ENCODE data around the gene MRPL3. TPM values are rescaled to one million over a fixed set of nuclear protein-coding genes. Genes with fewer than 3 reads are reported as not detected.

Gene MRPL3
- total RNA-seq, 2 experiments from 2014 or later, result 36.0 to 37.6 TPM

DNA sequence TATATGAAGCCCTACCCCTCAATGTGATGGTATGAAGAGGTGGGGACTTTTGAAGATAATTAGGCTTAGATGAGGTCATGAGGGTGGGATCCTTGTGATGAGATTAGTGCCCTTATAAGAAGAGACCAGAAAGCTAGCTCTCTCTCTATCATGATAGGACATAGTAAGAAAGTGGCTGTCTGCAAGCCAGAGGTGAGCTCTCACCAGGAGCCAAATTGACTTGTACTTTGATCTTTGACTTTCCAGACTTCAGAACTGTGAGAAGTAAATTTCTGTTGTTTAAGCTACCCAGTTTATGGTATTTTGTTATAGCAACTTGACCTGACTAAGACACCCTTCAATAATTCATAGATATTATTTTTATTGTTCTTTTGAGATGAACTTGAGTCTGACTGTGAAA lies 29.9 kb upstream of the MRPL3 start:
- Histone ChIP-seq H3K4me1 (ENCODE audit: insufficient read depth, low read length) (no peaks in the 10 kb centered on the region), H3K9me3 (ENCODE audit: control insufficient read depth in 1 of 2, insufficient read depth in 1 of 2, low read length in 2 of 2) (no peaks in the 10 kb centered on the region), H3K4me3 (ENCODE audit: low read length) (no peak overlapping the region), H3K36me3 (ENCODE audit: insufficient read depth, low read length) (no peaks in the 10 kb centered on the region), H3K27me3 (ENCODE audit: control insufficient read depth in 1 of 2, insufficient read depth in 2 of 2, low read length in 2 of 2) (peaks cover 4 to 5% of the 10 kb centered on the region in 2 experiments), H3K27ac (ENCODE audit: low read depth in 1 of 2, low read length in 2 of 2) (no peak overlapping the region)
- no peak for DNase-seq
- Mint-ChIP-seq H3K36me3 (ENCODE audit: low read depth) (no peaks in the 10 kb centered on the region), H3K4me3 (no peak overlapping the region), H3K9me3 (peaks cover 4% of the 10 kb centered on the region), H3K27ac (no peak overlapping the region), H3K4me1 (ENCODE audit: low read depth) (no peaks in the 10 kb centered on the region), H3K27me3 (peaks cover 49% of the 10 kb centered on the region)
- TF ChIP-seq, protein P1, sequence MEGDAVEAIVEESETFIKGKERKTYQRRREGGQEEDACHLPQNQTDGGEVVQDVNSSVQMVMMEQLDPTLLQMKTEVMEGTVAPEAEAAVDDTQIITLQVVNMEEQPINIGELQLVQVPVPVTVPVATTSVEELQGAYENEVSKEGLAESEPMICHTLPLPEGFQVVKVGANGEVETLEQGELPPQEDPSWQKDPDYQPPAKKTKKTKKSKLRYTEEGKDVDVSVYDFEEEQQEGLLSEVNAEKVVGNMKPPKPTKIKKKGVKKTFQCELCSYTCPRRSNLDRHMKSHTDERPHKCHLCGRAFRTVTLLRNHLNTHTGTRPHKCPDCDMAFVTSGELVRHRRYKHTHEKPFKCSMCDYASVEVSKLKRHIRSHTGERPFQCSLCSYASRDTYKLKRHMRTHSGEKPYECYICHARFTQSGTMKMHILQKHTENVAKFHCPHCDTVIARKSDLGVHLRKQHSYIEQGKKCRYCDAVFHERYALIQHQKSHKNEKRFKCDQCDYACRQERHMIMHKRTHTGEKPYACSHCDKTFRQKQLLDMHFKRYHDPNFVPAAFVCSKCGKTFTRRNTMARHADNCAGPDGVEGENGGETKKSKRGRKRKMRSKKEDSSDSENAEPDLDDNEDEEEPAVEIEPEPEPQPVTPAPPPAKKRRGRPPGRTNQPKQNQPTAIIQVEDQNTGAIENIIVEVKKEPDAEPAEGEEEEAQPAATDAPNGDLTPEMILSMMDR (IDR thresholded peaks at IDR 0.05), result no peak
- ChIA-PET POLR2A (no interaction called here), CTCF (no interaction called here)
- ATAC-seq (ENCODE audit: poor library complexity), result no peak
- intact Hi-C loops (cut with DNase I, micrococcal nuclease), result no loop called here

DNA sequence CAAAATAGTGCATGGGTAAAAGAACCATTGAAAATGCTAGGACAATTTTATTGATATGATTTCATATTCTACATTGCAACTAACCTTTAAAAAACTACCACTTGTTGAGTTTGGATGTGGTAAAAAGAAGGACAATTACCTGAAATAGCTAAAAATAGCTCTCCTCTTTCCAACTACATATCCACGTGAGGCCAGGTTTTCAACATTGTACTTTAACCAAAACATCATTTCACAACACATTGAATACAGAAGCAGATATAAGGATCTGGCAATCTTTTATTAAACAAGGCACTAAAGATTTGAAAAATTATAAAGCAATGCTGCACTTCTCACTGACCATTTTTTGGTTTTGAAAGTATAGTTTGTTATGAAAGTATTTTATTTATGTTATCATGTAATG lies 28.1 kb upstream of the MRPL3 start:
- Histone ChIP-seq H3K4me3 (ENCODE audit: low read length) (no peak overlapping the region), H3K4me1 (ENCODE audit: insufficient read depth, low read length) (peaks cover 4% of the 10 kb centered on the region), H3K27me3 (ENCODE audit: control insufficient read depth in 1 of 2, insufficient read depth in 2 of 2, low read length in 2 of 2) (peaks cover 12 to 16% of the 10 kb centered on the region in 2 experiments), H3K27ac (ENCODE audit: low read depth in 1 of 2, low read length in 2 of 2) (no peak overlapping the region), H3K36me3 (ENCODE audit: insufficient read depth, low read length) (no peaks in the 10 kb centered on the region), H3K9me3 (ENCODE audit: control insufficient read depth in 1 of 2, insufficient read depth in 1 of 2, low read length in 2 of 2) (peaks cover 0 to 10% of the 10 kb centered on the region in 2 experiments)
- Mint-ChIP-seq H3K4me1 (ENCODE audit: low read depth) (no peaks in the 10 kb centered on the region), H3K4me3 (no peak overlapping the region), H3K27me3 (peaks cover 55% of the 10 kb centered on the region), H3K36me3 (ENCODE audit: low read depth) (no peaks in the 10 kb centered on the region), H3K27ac (no peak overlapping the region), H3K9me3 (peaks cover 4% of the 10 kb centered on the region)
- DNase-seq (no peak), ATAC-seq (ENCODE audit: poor library complexity) (no peak)
- intact Hi-C loops (cut with DNase I, micrococcal nuclease), result no loop called here
- ChIA-PET CTCF (no interaction called here), POLR2A (no interaction called here)
- TF ChIP-seq, protein P1 (IDR thresholded peaks at IDR 0.05), result no peak

DNA sequence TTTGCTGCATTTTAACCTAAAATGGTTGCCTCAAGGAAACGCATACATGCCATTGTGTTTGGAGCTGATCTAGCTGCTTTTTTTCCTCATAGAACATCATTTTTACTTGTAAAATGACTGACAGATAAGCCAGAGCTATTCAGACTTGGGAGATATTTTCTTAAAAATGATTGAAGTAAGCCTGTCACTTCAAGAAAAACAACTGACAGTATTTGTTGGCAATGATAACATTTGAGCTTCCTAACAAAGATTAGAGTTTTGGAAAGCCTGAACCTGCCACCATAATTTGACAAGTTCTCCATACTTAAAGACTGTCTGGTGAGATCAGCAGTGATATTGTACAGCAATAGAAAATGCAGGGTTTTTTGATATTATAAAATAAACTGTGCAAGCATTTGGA lies 27.6 kb upstream of the MRPL3 start:
- peaks cover 17% of the 10 kb centered on the region in 2 experiments for H3K27me3 ChIP-seq (ENCODE audit: control insufficient read depth in 1 of 2, insufficient read depth in 2 of 2, low read length in 2 of 2)
- H3K36me3 ChIP-seq (ENCODE audit: insufficient read depth, low read length), result no peaks in the 10 kb centered on the region
- ChIA-PET CTCF (no interaction called here), POLR2A (no interaction called here)
- H3K4me3 Mint-ChIP-seq, result no peak overlapping the region
- no peak overlapping the region for H3K27ac ChIP-seq (ENCODE audit: low read depth in 1 of 2, low read length in 2 of 2)
- peaks cover 0 to 10% of the 10 kb centered on the region in 2 experiments for H3K9me3 ChIP-seq (ENCODE audit: control insufficient read depth in 1 of 2, insufficient read depth in 1 of 2, low read length in 2 of 2)
- H3K36me3 Mint-ChIP-seq (ENCODE audit: low read depth), result no peaks in the 10 kb centered on the region
- peaks cover 4% of the 10 kb centered on the region for H3K4me1 ChIP-seq (ENCODE audit: insufficient read depth, low read length)
- no peaks in the 10 kb centered on the region for H3K4me1 Mint-ChIP-seq (ENCODE audit: low read depth)
- H3K4me3 ChIP-seq (ENCODE audit: low read length), result no peak overlapping the region
- TF ChIP-seq, protein P1 (IDR thresholded peaks at IDR 0.05), result no peak
- peaks cover 4% of the 10 kb centered on the region for H3K9me3 Mint-ChIP-seq
- no peak overlapping the region for H3K27ac Mint-ChIP-seq
- H3K27me3 Mint-ChIP-seq, result peaks cover 57% of the 10 kb centered on the region
- DNase-seq (no peak), ATAC-seq (ENCODE audit: poor library complexity) (no peak)
- intact Hi-C loops (cut with DNase I, micrococcal nuclease), result no loop called here
